Breast epithelium (tissue), 4 donors: Measurements from ENCODE around the gene TNIP1. TPM values are rescaled to one million over a fixed set of nuclear protein-coding genes. Genes with fewer than 3 reads are reported as not detected.

Experiments
- DNase-seq, 2 donors: peaks; one replicate each; pipeline ENCODE4 v3.0.0-alpha.2; 2019; ENCODE audit warnings: low spot score in 2 of 2
- H3K27ac ChIP-seq, 2 donors: fragments of 200-600 bp; sonication (generic) in 1 of 2; one replicate each; pipeline ENCODE4 v1.5.1; 2016 to 2019; ENCODE audit warnings: mild to moderate bottlenecking in 1 of 2
- H3K27me3 ChIP-seq, 2 donors: fragments of 200-600 bp; sonication (generic) in 1 of 2; one replicate each; pipeline versions ENCODE4 v1.5.1 to v1.6.0; 2017 to 2019; ENCODE audit warnings: control low read depth in 1 of 2, mild to moderate bottlenecking in 1 of 2
- H3K36me3 ChIP-seq: fragments of 200-600 bp; one replicate; pipeline ENCODE4 v1.5.1; 2019
- H3K4me1 ChIP-seq, 2 donors: fragments of 200-600 bp; sonication (generic); one replicate each; pipeline ENCODE4 v1.5.1; 2016 to 2019; ENCODE audit warnings: control low read depth in 1 of 2
- H3K4me3 ChIP-seq, 3 donors: fragments of 200-600 bp; sonication (generic); 1 replicate in 2 of 3; 2 replicates in 1 of 3; pipeline ENCODE4 v1.5.1; 2016 to 2019; ENCODE audit warnings: mild to moderate bottlenecking in 3 of 3, moderate library complexity in 2 of 3
- H3K9me3 ChIP-seq, 2 donors: fragments of 200-600 bp; sonication (generic) in 1 of 2; one replicate each; pipeline ENCODE4 v1.5.1; 2016 to 2019; ENCODE audit warnings: control low read depth in 1 of 2
- POLR2A ChIP-seq: fragments of 450-650 bp; IDR thresholded peaks from one replicate; pipeline ENCODE4 v1.6.1; 2016; ENCODE audit warnings: antibody characterized with exemption, mild to moderate bottlenecking, moderate library complexity
- POLR2AphosphoS5 ChIP-seq, 3 donors: sonication (generic); formaldehyde crosslinking; IDR thresholded peaks; one replicate each; pipeline ENCODE4 v1.6.1; 2017; ENCODE audit warnings: antibody characterized with exemption in 3 of 3
- intact Hi-C: fragments of 100-400 bp; cut with DNase I; formaldehyde crosslinking; loops from one replicate; pipeline ENCODE4 v1.15.1; 2023; ENCODE audit warnings: low total_unique reads
- total RNA-seq, 3 donors: library from RNA; depleted of rRNA; stranded (reverse); fragments of >200 nt; gene quantifications; one replicate each; pipeline ENCODE4 v1.1.0, GENCODE V29; 2016
- TF ChIP-seq, protein P1 (sequence below), 3 donors: fragments of 450-650 bp; IDR thresholded peaks; one replicate each; pipeline ENCODE4 v1.5.1; 2016 to 2017; ENCODE audit warnings: antibody characterized with exemption in 3 of 3, mild to moderate bottlenecking in 3 of 3, moderate library complexity in 3 of 3

Gene TNIP1
- total RNA-seq, 3 donors from 2014 or later: 65.3 to 221 (median 91.8) TPM

- no peaks in the 10 kb centered on the region for H3K36me3 ChIP-seq
- DNase-seq: no peak
- H3K4me1 ChIP-seq: no peaks in the 10 kb centered on the region
- intact Hi-C loops: no loop called here
- no peaks in the 10 kb centered on the region for H3K9me3 ChIP-seq
- H3K27me3 ChIP-seq: no peaks in the 10 kb centered on the region
- TF ChIP-seq POLR2A: no peak
- TF ChIP-seq POLR2AphosphoS5 (IDR thresholded peaks at IDR 0.05): no peak
- TF ChIP-seq, protein P1, sequence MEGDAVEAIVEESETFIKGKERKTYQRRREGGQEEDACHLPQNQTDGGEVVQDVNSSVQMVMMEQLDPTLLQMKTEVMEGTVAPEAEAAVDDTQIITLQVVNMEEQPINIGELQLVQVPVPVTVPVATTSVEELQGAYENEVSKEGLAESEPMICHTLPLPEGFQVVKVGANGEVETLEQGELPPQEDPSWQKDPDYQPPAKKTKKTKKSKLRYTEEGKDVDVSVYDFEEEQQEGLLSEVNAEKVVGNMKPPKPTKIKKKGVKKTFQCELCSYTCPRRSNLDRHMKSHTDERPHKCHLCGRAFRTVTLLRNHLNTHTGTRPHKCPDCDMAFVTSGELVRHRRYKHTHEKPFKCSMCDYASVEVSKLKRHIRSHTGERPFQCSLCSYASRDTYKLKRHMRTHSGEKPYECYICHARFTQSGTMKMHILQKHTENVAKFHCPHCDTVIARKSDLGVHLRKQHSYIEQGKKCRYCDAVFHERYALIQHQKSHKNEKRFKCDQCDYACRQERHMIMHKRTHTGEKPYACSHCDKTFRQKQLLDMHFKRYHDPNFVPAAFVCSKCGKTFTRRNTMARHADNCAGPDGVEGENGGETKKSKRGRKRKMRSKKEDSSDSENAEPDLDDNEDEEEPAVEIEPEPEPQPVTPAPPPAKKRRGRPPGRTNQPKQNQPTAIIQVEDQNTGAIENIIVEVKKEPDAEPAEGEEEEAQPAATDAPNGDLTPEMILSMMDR (IDR thresholded peaks at IDR 0.05): no peak
- no peak overlapping the region for H3K4me3 ChIP-seq
- peak overlapping the region; percentile 40 to 48 for H3K27ac ChIP-seq
Measured at GRCh38 chr5:151015974-151016587, 64.8 kb downstream of the TNIP1 start.

GRCh38 chr5:151014680-151015343 lies 66.0 kb downstream of the TNIP1 start:
- intact Hi-C loops: no loop called here
- no peaks in the 10 kb centered on the region for H3K27me3 ChIP-seq
- no peak for DNase-seq
- H3K36me3 ChIP-seq: no peaks in the 10 kb centered on the region
- TF ChIP-seq POLR2AphosphoS5 (IDR thresholded peaks at IDR 0.05) (no peak), POLR2A (no peak)
- TF ChIP-seq, protein P1 (IDR thresholded peaks at IDR 0.05): no peak
- no peaks in the 10 kb centered on the region for H3K4me1 ChIP-seq
- no peak overlapping the region for H3K4me3 ChIP-seq
- no peaks in the 10 kb centered on the region for H3K9me3 ChIP-seq
- H3K27ac ChIP-seq: peak overlapping the region in 1 of 2 donors; percentile 52

GRCh38 chr5:151012862-151013261 lies 68.0 kb downstream of the TNIP1 start:
- DNase-seq: no peak
- Histone ChIP-seq H3K36me3 (no peaks in the 10 kb centered on the region), H3K27me3 (no peaks in the 10 kb centered on the region), H3K27ac (no peak overlapping the region), H3K9me3 (no peaks in the 10 kb centered on the region), H3K4me3 (no peak overlapping the region), H3K4me1 (no peaks in the 10 kb centered on the region)
- no peak for TF ChIP-seq POLR2A
- no peak for TF ChIP-seq POLR2AphosphoS5 (IDR thresholded peaks at IDR 0.05)
- intact Hi-C loops: no loop called here

DNA sequence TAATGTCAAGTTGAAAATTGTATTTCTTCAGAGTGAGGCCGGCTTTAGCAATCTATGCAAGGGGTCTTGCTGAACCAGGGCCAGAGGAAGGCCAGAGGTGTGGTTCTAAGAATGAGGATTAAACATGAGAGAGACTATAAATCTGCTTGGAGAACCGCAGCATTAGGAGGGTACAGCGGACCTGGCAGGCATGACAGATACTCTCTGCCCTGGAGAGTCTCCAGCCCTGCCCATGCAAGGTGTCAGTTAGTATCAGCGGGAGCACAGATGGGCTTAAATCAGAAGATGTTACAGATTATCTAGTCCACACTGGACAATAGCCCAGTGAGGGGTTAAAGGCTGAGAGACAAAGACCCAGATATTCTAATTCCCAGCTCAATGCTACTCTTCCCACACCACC lies 71.9 kb downstream of the TNIP1 start:
- Histone ChIP-seq H3K27ac (no peak overlapping the region), H3K4me3 (no peak overlapping the region), H3K4me1 (peaks cover 0 to 6% of the 10 kb centered on the region in 2 donors), H3K27me3 (no peaks in the 10 kb centered on the region), H3K36me3 (no peaks in the 10 kb centered on the region), H3K9me3 (no peaks in the 10 kb centered on the region)
- intact Hi-C loops: no loop called here
- no peak for DNase-seq
- TF ChIP-seq POLR2AphosphoS5 (IDR thresholded peaks at IDR 0.05): no peak

DNA sequence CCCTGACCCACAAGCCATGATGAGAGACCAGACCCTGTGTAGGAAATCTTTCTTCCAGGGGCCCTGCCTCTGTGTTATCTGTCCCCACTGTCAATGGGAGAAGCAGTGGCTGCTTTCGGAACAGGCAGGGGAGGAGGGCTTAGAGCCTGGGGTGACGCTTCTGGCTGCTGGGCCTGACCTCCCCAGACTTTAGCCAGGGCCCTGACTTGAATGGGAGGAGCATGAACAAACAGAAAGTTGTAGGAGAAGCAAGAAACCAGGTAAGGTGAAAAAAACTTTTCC lies 72.7 kb downstream of the TNIP1 start:
- Histone ChIP-seq H3K27ac (peak overlapping the region in 1 of 2 donors; percentile 92), H3K27me3 (no peaks in the 10 kb centered on the region), H3K4me3 (no peak overlapping the region), H3K36me3 (no peaks in the 10 kb centered on the region), H3K9me3 (no peaks in the 10 kb centered on the region), H3K4me1 (peaks cover 0 to 6% of the 10 kb centered on the region in 2 donors)
- intact Hi-C loops: no loop called here
- no peak for DNase-seq
- TF ChIP-seq POLR2A (no peak), POLR2AphosphoS5 (IDR thresholded peaks at IDR 0.05) (no peak)
- TF ChIP-seq, protein P1 (IDR thresholded peaks at IDR 0.05): no peak

GRCh38 chr5:151007430-151008209 lies 73.2 kb downstream of the TNIP1 start:
- Histone ChIP-seq H3K36me3 (no peaks in the 10 kb centered on the region), H3K4me1 (peaks cover 0 to 6% of the 10 kb centered on the region in 2 donors), H3K9me3 (no peaks in the 10 kb centered on the region), H3K27ac (peak overlapping the region; percentile 82 to 92), H3K27me3 (no peaks in the 10 kb centered on the region), H3K4me3 (no peak overlapping the region)
- TF ChIP-seq, protein P1 (IDR thresholded peaks at IDR 0.05): no peak
- no peak for TF ChIP-seq POLR2AphosphoS5 (IDR thresholded peaks at IDR 0.05)
- no peak for TF ChIP-seq POLR2A
- intact Hi-C loops: no loop called here
- DNase-seq: no peak
